RWPE2 (cell line): ENCODE results near the gene LIMCH1.

Experiments used
- ATAC-seq: fragments of 200-7000 bp; cut with Tn5 transposase; 3 replicates; pipeline ENCODE4 v1.9.1; 2021; ENCODE audit warnings: low read depth
- DNase-seq: peaks from one replicate; pipeline ENCODE4 v3.0.0-alpha.2; 2020; ENCODE audit warnings: low spot score
- H3K27ac ChIP-seq: fragments of 450-650 bp; 2 replicates; pipeline ENCODE4 v1.5.1; 2017; ENCODE audit warnings: mild to moderate bottlenecking; ENCODE audit not compliant: poor library complexity, severe bottlenecking
- H3K27me3 ChIP-seq: fragments of 250-450 bp; sonication (Bioruptor Pico); 2 replicates; pipeline ENCODE4 v1.5.1; 2021; ENCODE audit warnings: mild to moderate bottlenecking, moderate library complexity; ENCODE audit not compliant: insufficient read depth, poor library complexity, severe bottlenecking
- H3K36me3 ChIP-seq: fragments of 250-450 bp; sonication (Bioruptor Pico); 2 replicates; pipeline ENCODE4 v1.5.1; 2020; ENCODE audit warnings: low read depth, mild to moderate bottlenecking, moderate library complexity
- H3K4me1 ChIP-seq: fragments of 250-450 bp; sonication (Bioruptor Pico); 2 replicates; pipeline ENCODE4 v1.5.1; 2021; ENCODE audit warnings: mild to moderate bottlenecking, moderate library complexity; ENCODE audit not compliant: insufficient read depth, poor library complexity, severe bottlenecking
- H3K4me3 ChIP-seq: fragments of 250-450 bp; sonication (Bioruptor Pico); 2 replicates; pipeline ENCODE4 v1.5.1; 2021; ENCODE audit warnings: mild to moderate bottlenecking, moderate library complexity; ENCODE audit not compliant: severe bottlenecking
- H3K9me3 ChIP-seq: fragments of 250-450 bp; sonication (Bioruptor Pico); 2 replicates; pipeline ENCODE4 v1.5.1; 2021; ENCODE audit warnings: mild to moderate bottlenecking, moderate library complexity; ENCODE audit not compliant: severe bottlenecking
- TF ChIP-seq, protein P1 (sequence below): fragments of 450-650 bp; IDR thresholded peaks from one replicate; pipeline ENCODE4 v1.5.1; 2017; ENCODE audit warnings: mild to moderate bottlenecking, moderate library complexity; ENCODE audit not compliant: poor library complexity, severe bottlenecking

Gene LIMCH1

DNA sequence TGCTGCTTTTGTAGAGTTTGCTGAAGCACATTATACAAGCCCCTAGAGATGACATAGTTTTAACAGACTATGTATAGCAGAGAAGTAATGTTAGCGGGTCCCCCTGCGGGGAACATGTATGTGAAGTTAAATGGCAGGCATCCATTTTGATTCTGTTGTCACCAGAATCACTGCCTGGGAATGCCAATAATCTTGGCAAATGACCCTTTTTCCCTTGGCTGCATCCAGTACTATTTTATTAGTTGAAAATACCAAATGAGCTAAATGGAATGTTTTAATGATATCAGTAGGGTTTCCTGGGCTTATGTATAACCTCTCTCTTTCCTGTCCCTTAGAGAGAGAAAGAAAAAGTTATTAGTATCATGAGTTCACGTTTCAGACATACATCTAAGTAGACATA is 93.6 kb downstream of the LIMCH1 start:
- Histone ChIP-seq H3K27me3 (no peaks in the 10 kb centered on the region), H3K9me3 (no peaks in the 10 kb centered on the region), H3K4me1 (no peaks in the 10 kb centered on the region), H3K36me3 (peaks cover 43% of the 10 kb centered on the region), H3K4me3 (no peak overlapping the region), H3K27ac (no peak overlapping the region)
- ATAC-seq (no peak), DNase-seq (no peak)
- TF ChIP-seq, protein P1, sequence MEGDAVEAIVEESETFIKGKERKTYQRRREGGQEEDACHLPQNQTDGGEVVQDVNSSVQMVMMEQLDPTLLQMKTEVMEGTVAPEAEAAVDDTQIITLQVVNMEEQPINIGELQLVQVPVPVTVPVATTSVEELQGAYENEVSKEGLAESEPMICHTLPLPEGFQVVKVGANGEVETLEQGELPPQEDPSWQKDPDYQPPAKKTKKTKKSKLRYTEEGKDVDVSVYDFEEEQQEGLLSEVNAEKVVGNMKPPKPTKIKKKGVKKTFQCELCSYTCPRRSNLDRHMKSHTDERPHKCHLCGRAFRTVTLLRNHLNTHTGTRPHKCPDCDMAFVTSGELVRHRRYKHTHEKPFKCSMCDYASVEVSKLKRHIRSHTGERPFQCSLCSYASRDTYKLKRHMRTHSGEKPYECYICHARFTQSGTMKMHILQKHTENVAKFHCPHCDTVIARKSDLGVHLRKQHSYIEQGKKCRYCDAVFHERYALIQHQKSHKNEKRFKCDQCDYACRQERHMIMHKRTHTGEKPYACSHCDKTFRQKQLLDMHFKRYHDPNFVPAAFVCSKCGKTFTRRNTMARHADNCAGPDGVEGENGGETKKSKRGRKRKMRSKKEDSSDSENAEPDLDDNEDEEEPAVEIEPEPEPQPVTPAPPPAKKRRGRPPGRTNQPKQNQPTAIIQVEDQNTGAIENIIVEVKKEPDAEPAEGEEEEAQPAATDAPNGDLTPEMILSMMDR, result no peak

DNA sequence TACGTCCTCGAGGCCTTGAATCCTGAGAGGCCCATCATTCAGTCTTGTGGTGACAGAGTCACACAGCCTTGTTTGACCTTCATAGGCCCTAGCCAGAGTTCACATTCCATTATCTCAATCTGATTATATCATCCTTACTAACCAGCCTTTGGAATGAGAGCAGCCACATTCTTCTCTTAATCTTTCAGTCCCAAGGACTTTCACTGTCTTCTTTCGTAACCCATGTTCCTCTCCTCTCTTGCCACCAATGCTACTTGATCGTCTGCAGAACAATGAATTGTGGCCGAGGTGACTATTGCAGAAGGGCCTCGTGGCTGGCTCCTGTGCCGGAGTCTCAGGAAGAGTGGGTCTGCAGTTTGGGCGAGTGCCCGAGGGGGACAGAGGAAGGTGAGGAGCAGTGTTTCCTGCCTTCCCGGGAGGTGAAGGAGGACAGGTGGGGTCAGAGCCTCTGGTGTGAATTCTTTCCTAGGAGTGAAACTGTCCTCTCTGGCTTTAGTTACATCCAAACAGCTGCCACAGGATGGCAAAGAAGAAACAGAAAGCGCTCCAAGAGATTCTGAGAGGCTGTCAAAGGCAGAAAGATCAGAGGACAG is 94.6 kb downstream of the LIMCH1 start:
- no peaks in the 10 kb centered on the region for H3K27me3 ChIP-seq
- no peaks in the 10 kb centered on the region for H3K9me3 ChIP-seq
- TF ChIP-seq, protein P1, result no peak
- H3K27ac ChIP-seq, result no peak overlapping the region
- no peaks in the 10 kb centered on the region for H3K4me1 ChIP-seq
- DNase-seq, result no peak
- ATAC-seq, result no peak
- no peak overlapping the region for H3K4me3 ChIP-seq
- H3K36me3 ChIP-seq, result peaks cover 43% of the 10 kb centered on the region

GRCh38 chr4:41633321-41633720 is 95.4 kb downstream of the LIMCH1 start:
- no peak for ATAC-seq

DNA sequence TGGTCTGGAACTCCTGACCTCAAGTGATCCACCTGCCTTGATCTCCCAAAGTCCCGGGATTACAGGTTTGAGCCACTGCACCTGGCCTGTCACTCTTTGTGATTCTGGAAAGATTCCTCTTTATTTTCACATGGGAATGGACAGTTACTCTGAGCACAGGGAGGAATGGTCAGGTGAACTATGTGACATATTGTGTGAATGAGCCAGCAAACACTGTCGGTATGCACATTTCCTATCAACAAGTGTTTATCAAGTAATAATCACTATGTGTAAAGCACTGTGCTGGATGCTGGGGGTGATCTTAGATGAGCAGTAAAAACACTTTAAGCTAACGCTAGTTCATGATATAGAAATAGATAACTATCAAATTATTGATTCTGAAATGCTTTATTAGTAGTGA is 97.5 kb downstream of the LIMCH1 start:
- peaks cover 34% of the 10 kb centered on the region for H3K36me3 ChIP-seq
- no peak overlapping the region for H3K4me3 ChIP-seq
- TF ChIP-seq, protein P1, result no peak
- H3K27me3 ChIP-seq, result no peaks in the 10 kb centered on the region
- H3K27ac ChIP-seq, result no peak overlapping the region
- no peak for DNase-seq
- H3K9me3 ChIP-seq, result no peaks in the 10 kb centered on the region
- H3K4me1 ChIP-seq, result no peaks in the 10 kb centered on the region
- no peak for ATAC-seq

More at GRCh38 chr4:41633321-41633720, 95.4 kb downstream of the LIMCH1 start:
- no peak overlapping the region for H3K27ac ChIP-seq
- H3K9me3 ChIP-seq, result no peaks in the 10 kb centered on the region
- peaks cover 43% of the 10 kb centered on the region for H3K36me3 ChIP-seq
- H3K4me3 ChIP-seq, result no peak overlapping the region
- no peak for DNase-seq
- no peaks in the 10 kb centered on the region for H3K4me1 ChIP-seq
- no peaks in the 10 kb centered on the region for H3K27me3 ChIP-seq
- TF ChIP-seq, protein P1, result no peak

DNA sequence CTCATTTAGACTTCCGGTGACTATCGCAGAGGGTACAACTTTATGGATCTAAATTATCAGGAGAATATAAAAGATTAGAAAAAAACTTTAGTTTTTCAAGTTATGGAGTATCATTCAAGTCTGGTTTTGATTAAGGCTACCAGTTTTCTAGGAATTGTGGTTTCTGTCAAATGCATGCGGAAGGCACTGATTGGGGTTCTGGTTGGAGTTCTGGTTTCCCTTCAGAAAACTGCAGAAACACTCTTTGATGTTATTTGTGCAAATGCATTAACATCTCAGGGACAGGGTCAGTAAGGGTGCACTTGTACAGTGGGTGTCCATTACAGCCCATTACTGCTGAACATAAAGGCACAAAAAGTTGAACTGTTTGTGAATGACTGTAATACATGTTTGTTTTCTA is 100.2 kb downstream of the LIMCH1 start:
- no peak for DNase-seq
- Histone ChIP-seq H3K9me3 (no peaks in the 10 kb centered on the region), H3K27me3 (no peaks in the 10 kb centered on the region), H3K4me1 (no peaks in the 10 kb centered on the region), H3K27ac (no peak overlapping the region), H3K4me3 (no peak overlapping the region), H3K36me3 (peaks cover 15% of the 10 kb centered on the region; the same call in 1 of the 2 replicates)
- TF ChIP-seq, protein P1, result no peak
- no peak for ATAC-seq
